ENCODE data around the gene POLR2I. TPM values are rescaled to one million over a fixed set of nuclear protein-coding genes. Genes with fewer than 3 reads are reported as not detected.

Gene POLR2I
- polyA plus RNA-seq, 1 of the 3 experiments (the other 2 are of a cell fraction), result 140 TPM

DNA sequence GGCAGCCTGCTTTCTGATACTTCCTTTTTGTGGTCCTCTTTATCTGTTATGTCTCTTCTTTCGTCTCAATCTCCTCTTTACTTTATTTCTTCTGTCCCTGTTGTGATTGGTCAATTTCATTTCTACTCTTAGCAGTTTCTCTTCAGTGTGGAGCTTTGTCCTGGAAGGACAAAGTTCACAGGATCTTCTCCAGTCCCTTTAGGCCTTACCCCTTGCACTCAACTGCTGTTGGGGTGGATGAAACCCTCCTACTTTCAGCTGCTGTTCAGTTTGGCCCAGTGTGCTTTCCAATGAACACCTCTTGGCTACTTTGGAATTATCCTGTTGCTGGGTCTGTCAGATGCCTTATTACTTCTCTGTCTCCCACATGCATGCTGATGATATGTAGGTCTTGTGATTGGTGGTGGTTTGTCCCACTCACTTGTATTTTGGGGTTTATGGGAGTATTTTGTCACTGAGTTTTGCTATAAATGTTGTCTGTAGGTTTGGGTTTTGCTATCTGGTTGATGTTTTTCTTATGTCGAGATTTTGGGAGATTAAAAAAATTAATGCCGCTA, 35.2 kb downstream of the POLR2I start:
- Histone ChIP-seq H4K20me1 (ENCODE audit: insufficient read depth) (no peaks in the 10 kb centered on the region), H3K27me3 (ENCODE audit: insufficient read depth) (no peaks in the 10 kb centered on the region), H3K9ac (no peak overlapping the region), H3K27ac (ENCODE audit: low read depth in 2 of 2, low read length in 1 of 2) (no peak overlapping the region), H3K4me3 (ENCODE audit: low read depth in 2 of 2, low read length in 1 of 2) (no peak overlapping the region), H3K36me3 (replicated peaks in 1 of 2; ENCODE audit: control insufficient read depth in 1 of 2, insufficient read depth in 2 of 2, low read length in 1 of 2) (peaks cover 14 to 15% of the 10 kb centered on the region in 2 experiments), H3K9me2 (no peaks in the 10 kb centered on the region), H3K9me3 (no peaks in the 10 kb centered on the region), H2AFZ (ENCODE audit: low read depth) (no peak overlapping the region), H3K4me2 (no peak overlapping the region), H3F3A (replicated peaks; ENCODE audit: insufficient read depth) (no peaks in the 10 kb centered on the region), H3K4me1 (ENCODE audit: control insufficient read depth in 1 of 2, insufficient read depth in 2 of 2, low read depth in 1 of 2, low read length in 1 of 2) (no peaks in the 10 kb centered on the region), H3K79me2 (ENCODE audit: insufficient read depth) (no peaks in the 10 kb centered on the region)
- DNase-seq, result no peak
- ChIA-PET CTCF (no interaction called here), POLR2A (interaction anchor here (1.0 kb wide), 1 partner anchor 36 kb away, joined by 3 read pairs; the partner anchor contains the start of genes POLR2I and TBCB)
- 97% methylated on average over 3 of the region's 3 CpGs for WGBS (ENCODE audit: low lambda C conversion rate)
- TF ChIP-seq RXRA (IDR thresholded peaks at IDR 0.05; ENCODE audit: borderline replicate concordance, low read depth) (no peak), RFX5 (IDR thresholded peaks at IDR 0.05; ENCODE audit: low read length) (no peak), IRF3 (IDR thresholded peaks at IDR 0.05; ENCODE audit: low read depth, low read length) (no peak), TAF1 (IDR thresholded peaks at IDR 0.05; ENCODE audit: borderline replicate concordance, low read depth, low read length) (no peak)

- WGBS (ENCODE audit: low lambda C conversion rate), result 89% methylated on average over 10 of the region's 10 CpGs
- no peak overlapping the region for H3K27ac ChIP-seq (ENCODE audit: low read depth in 2 of 2, low read length in 1 of 2)
- no peak overlapping the region for H2AFZ ChIP-seq (ENCODE audit: low read depth)
- H3K4me2 ChIP-seq, result no peak overlapping the region
- H3K9me2 ChIP-seq, result no peaks in the 10 kb centered on the region
- no peak overlapping the region for H3K9ac ChIP-seq
- peaks cover 11% of the 10 kb centered on the region for H3F3A ChIP-seq (replicated peaks; ENCODE audit: insufficient read depth)
- no peak for TF ChIP-seq CHD2 (IDR thresholded peaks at IDR 0.05; ENCODE audit: low read length, partially characterized antibody)
- TF ChIP-seq JUND (IDR thresholded peaks at IDR 0.05), result no peak
- TF ChIP-seq, protein P1, sequence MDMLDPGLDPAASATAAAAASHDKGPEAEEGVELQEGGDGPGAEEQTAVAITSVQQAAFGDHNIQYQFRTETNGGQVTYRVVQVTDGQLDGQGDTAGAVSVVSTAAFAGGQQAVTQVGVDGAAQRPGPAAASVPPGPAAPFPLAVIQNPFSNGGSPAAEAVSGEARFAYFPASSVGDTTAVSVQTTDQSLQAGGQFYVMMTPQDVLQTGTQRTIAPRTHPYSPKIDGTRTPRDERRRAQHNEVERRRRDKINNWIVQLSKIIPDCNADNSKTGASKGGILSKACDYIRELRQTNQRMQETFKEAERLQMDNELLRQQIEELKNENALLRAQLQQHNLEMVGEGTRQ (IDR thresholded peaks at IDR 0.05; ENCODE audit: borderline replicate concordance, low read depth, low read length), result no peak
- TF ChIP-seq REST (IDR thresholded peaks at IDR 0.05; ENCODE audit: low read depth, low read length), result peak; percentile 87
- TF ChIP-seq FOSL2 (IDR thresholded peaks at IDR 0.05; ENCODE audit: borderline replicate concordance, low read depth), result no peak
- no peaks in the 10 kb centered on the region for H3K79me2 ChIP-seq (ENCODE audit: insufficient read depth)
- ChIA-PET POLR2A (no interaction called here), CTCF (interaction anchor here (1.2 to 3.0 kb wide), 2 partner anchors 18 to 126 kb away, joined by 3 to 16 read pairs; partner anchors contain the start of genes THAP8 and WDR62)
- no peaks in the 10 kb centered on the region for H3K27me3 ChIP-seq (ENCODE audit: insufficient read depth)
- DNase-seq, result no peak
- peaks cover 26% of the 10 kb centered on the region for H4K20me1 ChIP-seq (ENCODE audit: insufficient read depth)
- peaks cover 5 to 15% of the 10 kb centered on the region in 2 experiments for H3K36me3 ChIP-seq (replicated peaks in 1 of 2; ENCODE audit: control insufficient read depth in 1 of 2, insufficient read depth in 2 of 2, low read length in 1 of 2)
- no peaks in the 10 kb centered on the region for H3K9me3 ChIP-seq
- peaks cover 0 to 12% of the 10 kb centered on the region in 2 experiments; a peak in 1 of 4 replicates for H3K4me1 ChIP-seq (ENCODE audit: control insufficient read depth in 1 of 2, insufficient read depth in 2 of 2, low read depth in 1 of 2, low read length in 1 of 2)
- no peak overlapping the region for H3K4me3 ChIP-seq (ENCODE audit: low read depth in 2 of 2, low read length in 1 of 2)
Measured at GRCh38 chr19:36073121-36073876, 41.4 kb downstream of the POLR2I start.

Measured in SK-N-SH (cell line).